HG03280 (cell line): ENCODE results near the gene FGA.

Source experiments
- ATAC-seq: cut with Tn5 transposase; IDR thresholded peaks from one replicate; pipeline ENCODE4 v1.9.1; 2021; ENCODE audit warnings: mild to moderate bottlenecking, moderate library complexity; ENCODE audit not compliant: unreplicated experiment

The FGA gene

DNA sequence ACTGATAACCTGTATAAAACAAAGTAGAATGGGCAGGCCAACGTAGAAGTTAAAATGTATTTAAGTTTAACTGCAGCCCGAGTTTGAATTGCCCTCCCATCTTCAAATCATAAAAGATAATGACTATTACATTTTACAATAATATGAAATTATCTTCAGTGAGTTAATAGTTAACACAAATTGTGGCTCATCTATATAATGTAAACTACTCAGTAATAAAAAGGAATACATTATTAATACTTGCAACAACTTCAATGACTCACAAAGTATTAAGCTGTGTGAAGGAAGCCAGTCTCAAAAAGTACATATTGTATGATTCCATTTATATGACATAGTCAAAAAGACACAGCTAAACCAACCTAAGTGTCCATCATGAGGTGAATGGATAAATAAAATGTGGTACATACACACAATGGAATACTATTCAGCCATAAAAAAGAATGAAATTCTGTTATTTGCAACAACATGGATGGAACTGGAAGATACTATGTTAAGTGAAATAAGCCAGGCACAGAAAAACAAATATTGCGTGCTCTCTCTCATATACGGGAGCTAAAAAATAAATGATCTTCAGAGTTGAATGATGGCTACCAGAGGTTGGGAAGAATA lies 48.2 kb downstream of the FGA start:
- ATAC-seq: no peak
